HG03159 (cell line): Measurements from ENCODE around the gene PLEKHG4B.
"Not testable (repeated sequence)": the region's sequence is repeated elsewhere in the genome, so short reads cannot be mapped to it uniquely, and the experiment has no call there.

Experiments used
- ATAC-seq: cut with Tn5 transposase; IDR thresholded peaks from one replicate; pipeline ENCODE4 v1.9.1; 2021; ENCODE audit warnings: mild to moderate bottlenecking, moderate library complexity; ENCODE audit not compliant: unreplicated experiment

The PLEKHG4B gene

GRCh38 chr5:93221-93980 lies 1.4 kb downstream of the PLEKHG4B start:
- no peak for ATAC-seq

GRCh38 chr5:94113-94892 lies 2.3 kb downstream of the PLEKHG4B start:
- ATAC-seq = no peak

DNA sequence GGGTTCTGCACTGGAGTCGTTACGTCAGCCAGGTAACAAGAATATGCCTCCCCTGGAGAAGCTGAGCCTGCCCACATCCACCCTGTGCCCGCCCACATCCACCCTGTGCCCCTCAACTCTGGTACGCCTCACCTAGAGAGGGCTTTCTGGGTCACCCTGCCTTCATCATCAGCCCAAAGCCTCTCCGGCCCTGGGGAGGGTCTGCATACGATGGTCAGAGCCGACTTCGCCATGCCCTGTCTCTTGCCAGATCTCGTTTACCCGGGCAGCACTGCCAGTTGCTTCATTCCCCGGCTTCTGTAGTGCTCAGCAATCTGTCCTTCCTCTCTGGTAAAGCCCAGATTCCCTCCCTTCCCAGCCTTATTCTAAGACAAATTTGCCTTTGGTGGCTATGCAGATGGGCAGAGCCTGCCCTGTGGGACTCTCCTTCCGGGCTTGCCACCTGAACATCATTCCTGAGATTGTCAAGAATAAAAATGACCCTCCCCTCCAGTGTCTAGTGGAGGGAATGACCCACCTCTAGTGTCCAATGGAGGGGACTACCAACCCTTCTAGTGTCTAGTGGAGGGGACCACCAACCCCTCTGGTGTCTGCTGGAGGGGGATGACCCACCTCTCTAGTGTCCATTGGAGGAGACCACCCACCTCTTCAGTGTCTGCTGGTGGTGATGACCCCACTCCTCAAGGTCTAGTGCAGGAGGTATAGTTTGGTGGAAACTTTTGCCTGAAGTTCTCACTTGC lies 3.4 kb downstream of the PLEKHG4B start:
- no peak for ATAC-seq

- ATAC-seq = no peak
These were observed 5.2 kb downstream of the PLEKHG4B start for GRCh38 chr5:96976-97660.

- no peak for ATAC-seq
These were observed 7.8 kb downstream of the PLEKHG4B start for GRCh38 chr5:99815-100214.

DNA sequence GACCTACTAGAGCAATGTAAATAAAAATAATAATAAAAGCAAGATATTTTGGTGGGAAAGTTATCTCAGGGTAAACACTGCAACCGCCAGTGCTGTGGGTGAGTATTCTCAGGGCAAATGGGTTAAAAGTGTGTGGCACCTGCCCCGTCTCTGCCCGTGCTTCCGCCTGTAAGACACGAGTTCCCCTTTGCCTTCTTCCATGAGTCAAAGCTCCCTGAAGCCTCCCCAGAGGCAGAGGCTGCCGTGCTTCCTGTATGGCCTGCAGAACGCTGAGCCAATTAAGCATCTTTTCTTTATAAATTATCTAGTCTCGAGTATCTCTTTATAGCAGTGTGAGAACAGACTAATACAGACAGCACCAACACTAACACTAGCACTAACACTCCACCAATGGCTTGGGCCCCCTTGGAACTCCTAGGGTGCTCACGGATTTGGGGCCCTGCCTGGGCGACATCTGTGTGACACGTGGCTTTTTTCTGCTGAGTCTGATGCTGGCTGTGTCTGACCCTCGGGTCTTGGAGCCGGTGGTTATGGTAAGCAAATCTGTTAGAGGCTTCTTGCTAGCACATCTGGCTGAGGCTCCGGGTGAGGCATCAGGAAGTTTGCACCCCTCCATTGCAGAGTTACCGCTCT lies 10.6 kb downstream of the PLEKHG4B start:
- no peak for ATAC-seq

DNA sequence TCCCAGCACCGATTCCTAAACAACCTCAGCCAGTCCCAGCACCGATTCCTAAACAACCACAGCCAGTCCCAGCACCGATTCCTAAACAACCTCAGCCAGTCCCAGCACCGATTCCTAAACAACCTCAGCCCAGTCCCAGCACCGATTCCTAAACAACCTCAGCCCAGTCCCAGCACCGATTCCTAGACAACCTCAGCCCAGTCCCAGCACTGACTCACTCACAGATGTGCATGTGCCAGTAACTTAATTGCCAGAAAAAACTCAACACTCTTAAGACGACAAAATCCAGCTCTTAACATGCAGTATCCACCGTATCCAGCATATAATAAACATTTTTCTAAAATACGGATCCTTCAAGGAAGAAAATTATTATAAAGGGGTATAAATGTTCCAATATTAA lies 12.1 kb downstream of the PLEKHG4B start:
- not testable (repeated sequence) for ATAC-seq

GRCh38 chr5:104778-105296 lies 12.9 kb downstream of the PLEKHG4B start:
- no peak for ATAC-seq

DNA sequence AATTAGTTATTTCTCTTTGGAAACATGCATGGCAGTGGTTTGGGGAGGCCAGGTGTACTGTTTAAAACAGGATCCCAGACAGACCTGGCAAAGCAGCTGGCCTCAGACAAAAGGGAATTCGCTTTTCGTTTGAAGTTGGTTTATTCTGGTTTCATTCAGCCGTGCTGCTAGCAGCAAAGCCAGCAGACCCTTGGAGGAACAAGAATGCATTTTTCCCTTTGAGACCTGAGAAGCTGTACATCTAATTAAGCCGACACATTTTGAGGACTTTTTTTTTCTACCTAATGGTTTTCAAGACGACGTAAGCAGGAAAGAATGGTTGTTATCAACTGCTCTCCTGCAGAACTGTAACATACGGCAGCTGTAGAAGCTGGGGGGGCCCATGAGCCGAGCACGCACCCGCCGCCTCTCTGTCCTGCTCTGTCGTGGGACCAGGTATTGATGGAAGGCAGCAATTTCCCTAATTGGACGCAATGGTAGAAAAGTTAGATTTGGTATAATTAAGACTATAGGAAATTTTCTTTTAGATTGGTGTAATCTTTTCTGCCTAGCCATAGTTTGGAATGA lies 13.6 kb downstream of the PLEKHG4B start:
- no peak for ATAC-seq

GRCh38 chr5:106587-106986 lies 14.6 kb downstream of the PLEKHG4B start:
- no peak for ATAC-seq

- no peak for ATAC-seq
These were observed 15.6 kb downstream of the PLEKHG4B start for GRCh38 chr5:107526-107925.

- ATAC-seq = no peak
These were observed 17.9 kb downstream of the PLEKHG4B start for GRCh38 chr5:109826-110225.

- ATAC-seq = no peak
These were observed 18.4 kb downstream of the PLEKHG4B start for GRCh38 chr5:110270-110888.

- ATAC-seq = no peak
These were observed 19.2 kb downstream of the PLEKHG4B start for GRCh38 chr5:111171-111570.

- no peak for ATAC-seq
These were observed 27.6 kb downstream of the PLEKHG4B start for GRCh38 chr5:119486-120097.

GRCh38 chr5:121432-121831 lies 29.5 kb downstream of the PLEKHG4B start:
- no peak for ATAC-seq

DNA sequence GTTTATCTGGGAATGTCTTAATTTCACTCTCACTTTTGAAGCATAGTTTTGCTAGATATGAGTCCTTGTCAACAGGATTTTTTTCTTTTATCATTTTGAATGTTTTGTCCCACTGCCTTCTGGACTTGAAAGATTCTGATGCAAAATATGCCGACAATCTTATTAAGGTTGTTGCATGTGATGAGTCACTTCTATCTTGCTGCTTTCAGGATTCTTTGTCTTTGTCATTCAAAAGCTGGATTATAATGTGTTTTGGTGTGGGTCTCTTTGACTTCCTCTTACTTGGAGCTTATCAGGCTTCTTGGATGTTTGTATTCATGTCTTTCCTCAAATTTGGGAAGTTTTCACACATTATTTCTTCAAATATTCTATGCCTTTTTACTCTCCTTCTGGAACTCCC lies 33.8 kb downstream of the PLEKHG4B start:
- no peak for ATAC-seq

- ATAC-seq = no peak
These were observed 34.8 kb downstream of the PLEKHG4B start for GRCh38 chr5:126806-127205.

DNA sequence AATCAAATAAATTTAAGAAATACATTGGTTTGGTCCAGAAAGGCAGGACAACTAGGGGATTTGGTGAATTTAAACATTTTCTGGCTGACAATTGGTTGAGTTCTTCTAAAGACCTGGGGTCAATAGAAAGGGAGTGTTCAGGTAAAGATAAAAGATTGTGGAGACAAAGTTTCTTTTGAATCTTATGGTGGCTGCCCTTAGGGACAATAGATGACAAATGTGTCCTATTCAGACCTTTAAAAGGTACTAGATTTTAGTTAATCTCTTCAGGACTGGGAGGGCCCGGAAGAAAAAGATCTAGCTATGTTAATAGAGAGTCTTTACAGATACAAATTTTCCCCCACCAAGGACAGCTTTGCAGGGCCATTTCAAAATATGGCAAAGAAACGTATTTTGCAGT lies 35.9 kb downstream of the PLEKHG4B start:
- ATAC-seq = no peak
